ENCODE data around the gene DTNA.
"Not testable (repeated sequence)": the region's sequence is repeated elsewhere in the genome, so short reads cannot be mapped to it uniquely, and the experiment has no call there.

DTNA gene

DNA sequence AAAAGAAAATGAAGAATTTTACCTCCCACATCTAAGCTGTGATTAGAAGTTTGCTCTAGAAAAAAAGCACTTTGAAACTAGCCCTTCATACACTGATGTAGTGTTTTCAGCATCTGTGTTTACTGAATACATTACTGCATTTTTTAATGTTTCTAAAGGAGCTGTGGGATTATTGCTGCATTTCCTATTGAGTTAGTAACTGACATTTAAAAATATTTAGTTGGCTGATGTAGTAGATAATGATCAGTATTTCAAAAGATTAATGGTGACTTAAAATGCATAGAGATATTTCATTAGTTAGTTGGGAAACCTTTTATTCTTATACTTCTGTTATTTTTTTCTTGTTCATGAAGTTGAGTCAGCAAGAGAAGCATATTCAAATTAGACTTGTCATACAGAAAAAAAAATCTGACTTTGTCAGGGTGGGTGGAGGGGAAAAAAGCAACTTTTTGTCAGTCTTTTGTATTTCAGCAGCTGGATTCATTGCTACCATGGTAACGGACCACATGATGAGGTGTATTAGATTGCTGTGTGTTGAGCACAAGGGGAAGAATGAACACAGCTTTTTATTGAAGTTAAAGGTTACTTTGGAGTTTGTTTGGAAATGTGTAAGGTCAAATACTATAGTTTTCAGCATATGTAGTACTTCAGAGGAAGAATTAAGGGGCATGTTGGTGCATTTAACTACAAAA lies at the start of gene DTNA:
DTNA (plus strand) TSS at position 549 of the 692 bp plus-strand sequence. CDS start 45,679 bp downstream, outside the sequence.
- DNase-seq = no peak

DNA sequence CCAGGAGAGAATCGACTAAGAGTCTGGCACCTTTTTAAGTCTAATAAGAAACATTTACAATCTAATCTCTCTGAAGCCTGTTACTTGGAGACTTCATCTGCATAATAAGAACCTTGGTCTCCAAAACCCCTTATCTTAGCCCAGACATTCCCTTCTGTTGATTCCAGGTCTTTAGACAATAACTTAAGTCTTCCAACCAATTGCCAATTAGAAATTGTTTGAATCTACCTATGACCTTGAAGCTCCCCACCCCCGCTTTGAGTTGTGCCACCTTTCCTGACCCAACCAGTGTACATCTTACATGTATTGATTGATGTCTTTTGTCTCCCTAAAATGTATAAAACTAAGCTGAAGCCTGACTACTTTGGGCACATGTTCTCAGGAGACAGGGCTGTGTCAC lies 49.5 kb upstream of the DTNA start:
- no peak for DNase-seq

DNA sequence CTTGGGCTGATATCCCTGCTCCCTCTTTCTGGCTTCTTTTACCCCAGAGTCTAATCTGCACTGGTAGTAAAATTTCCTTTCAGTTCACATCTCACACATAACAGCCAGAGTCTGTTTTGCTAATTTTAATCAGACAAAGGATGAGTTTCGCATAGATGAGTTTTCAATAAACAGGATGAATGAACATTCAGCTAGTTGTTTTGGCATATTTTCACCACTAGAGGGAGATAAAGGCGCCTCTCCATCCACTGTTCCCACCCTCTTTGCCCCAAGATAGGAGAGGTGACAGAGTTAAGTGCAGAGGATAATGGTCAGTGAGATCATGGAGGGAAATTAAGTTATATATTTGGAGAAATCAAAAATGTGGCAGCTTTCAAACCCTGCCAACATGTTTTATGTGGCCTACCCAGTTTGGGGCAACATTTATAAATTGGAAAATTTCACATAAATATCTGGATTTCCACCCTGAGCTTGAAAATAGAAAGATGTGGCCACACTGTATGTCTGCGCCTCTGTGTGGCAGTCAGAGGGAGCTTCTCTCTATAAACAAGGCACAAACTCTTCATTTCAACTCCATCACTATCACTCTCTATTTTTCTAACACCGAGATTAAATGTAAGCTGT lies 48.5 kb upstream of the DTNA start:
- no peak for DNase-seq

DNA sequence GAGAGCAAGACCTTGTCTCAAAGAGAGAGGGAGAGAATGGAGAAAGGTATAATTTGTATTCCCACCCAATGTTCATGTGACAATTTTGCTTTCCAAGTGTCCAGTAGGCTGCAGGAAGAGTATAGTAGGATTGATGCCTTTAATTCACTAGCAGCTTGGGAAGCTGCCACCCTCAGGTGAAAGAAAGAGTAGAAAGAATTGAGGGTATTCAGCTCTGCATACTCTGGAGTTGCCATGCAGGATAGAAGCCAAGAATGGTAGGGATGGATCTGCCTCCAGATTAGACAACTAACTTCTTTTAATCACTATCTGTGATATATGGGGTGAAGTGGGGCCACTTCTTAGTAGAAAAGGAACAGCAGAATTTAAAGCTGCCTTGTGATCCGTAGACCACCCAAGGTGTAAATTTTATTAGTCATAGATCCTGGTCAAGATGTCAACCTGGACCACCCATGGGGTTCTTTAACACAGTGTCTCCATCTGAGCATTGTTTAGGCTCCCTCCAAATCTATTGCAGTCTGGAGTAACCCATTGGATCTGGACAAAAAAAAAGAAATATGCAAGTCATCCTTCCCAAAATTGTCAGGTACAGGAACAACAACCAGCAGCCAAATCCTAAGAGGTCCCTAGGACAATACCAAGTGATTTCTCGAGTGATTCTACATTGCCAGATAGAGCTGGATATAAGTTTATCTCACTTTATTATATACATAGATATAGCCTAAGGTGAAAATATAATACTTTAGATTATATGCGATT lies 33.1 kb upstream of the DTNA start:
- DNase-seq = no peak

DNA sequence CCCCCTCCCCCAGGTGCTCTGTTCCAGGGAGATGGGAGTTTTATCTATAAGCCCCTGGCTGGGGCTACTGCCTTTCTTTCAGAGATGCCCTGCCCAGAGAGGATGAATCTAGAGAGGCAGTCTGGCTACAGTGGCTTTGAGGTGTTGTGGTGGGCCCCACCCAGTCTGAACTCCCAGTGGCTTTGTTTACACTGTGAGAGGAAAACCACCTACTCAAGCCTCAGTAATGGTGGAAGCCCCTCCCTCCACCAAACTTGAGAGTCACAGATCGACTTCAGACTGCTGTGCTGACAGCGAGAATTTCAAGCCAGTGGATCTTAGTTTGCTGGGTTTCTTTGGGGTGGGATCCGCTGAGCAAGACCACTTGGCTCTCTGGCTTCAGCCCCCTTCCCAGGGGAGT lies 20.3 kb upstream of the DTNA start:
- DNase-seq = not testable (repeated sequence)

DNA sequence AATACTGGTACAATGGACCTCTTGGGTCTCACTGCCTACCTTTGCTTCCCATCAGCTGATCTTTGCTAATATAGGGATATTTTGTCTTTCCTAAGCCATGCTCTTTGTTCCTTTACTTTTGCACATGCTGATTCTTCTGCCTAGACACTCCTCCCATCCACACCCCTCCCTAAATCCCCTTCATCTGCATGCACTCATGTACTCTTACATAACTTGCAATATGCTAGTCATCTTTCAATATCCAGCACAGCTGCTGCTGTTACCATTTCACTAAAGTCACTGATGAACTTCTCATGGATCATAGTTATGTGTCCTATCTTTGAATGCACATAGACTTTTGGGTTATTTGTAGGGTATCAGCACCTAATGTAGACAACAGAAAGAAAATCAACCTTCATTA lies 18.5 kb upstream of the DTNA start:
- DNase-seq = no peak

DNA sequence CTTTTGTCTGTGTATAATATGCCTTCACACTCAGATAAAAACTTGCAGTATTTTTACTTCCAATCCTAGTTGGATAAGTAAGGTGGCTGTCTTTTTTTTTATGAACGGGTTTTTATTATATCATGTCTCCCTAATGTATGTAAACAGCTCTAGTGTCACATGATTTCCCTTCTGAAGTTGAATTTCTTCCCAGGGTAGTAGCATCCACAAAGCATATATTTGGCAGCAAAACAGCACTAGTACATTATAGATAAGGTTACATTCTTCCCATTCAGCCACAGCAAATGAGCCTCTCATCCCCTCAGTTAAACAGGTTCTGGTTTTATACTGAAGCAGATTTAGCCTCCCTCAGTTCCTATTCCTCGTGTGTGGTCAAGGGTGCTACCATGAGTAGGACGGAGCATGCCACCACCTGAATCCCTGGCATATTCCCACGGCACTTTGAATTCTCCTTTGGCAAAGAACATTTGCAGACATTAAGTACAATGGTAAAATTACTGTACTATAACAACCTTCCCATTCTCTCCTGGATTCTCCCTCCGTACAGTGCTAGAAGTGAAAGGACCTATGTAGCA lies 15.4 kb upstream of the DTNA start:
- no peak for DNase-seq

DNA sequence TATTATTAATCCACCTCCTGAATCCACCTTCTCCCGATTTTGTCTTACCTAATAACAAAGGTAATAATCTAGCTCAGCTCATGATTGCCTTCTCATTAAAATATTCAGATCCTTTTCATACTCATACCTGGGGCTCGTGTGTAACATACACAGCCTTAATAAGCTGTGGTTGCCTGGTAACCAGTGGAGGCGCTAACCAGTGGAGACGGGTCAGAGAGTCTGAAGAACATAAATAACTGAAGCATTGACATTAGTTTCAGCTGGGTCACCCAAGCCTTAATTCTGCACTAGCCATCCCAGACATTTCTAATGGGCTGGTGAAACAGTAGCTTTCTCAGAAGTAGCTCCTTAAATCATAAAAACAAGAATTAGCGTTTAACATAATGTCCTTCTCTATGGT lies 14.8 kb upstream of the DTNA start:
- DNase-seq = no peak

DNA sequence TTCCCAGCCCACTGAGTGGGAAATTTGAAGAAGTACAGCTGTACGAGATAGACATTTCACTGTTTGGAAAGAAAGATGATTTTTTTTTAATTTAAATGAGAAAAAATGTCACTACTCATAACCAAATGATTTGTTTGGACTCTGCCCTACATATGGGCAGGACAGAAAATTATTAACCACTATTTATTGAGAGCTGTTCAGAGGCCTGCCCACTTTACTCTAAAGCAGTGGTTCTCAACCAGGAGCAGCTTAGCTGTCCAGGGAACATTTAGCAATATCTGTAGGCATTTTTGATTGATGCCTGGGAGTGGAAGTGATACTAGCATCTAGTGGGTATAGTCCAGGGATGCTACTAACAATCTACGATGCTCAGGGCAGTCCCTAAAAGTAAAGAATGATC lies 13.4 kb upstream of the DTNA start:
- no peak for DNase-seq

DNA sequence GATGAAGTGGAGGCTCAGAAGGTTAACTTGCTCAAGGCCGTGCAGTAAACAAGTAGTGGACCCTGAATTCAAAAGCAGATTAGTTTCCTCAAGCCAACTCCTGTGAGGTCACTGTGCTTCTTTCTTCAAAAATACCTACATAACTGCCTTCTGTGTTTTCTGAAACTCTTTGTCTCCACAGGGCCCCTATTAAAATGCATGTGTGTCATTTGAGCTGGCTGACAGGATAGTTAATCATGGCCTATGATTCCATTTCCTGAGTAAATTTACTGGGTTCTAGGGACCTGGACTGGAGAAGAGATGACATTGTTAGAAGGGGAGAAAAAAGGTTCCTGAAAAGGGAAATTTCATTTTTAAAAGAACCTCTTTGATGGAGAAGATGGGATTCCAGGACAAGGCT lies 12.9 kb upstream of the DTNA start:
- no peak for DNase-seq

DNA sequence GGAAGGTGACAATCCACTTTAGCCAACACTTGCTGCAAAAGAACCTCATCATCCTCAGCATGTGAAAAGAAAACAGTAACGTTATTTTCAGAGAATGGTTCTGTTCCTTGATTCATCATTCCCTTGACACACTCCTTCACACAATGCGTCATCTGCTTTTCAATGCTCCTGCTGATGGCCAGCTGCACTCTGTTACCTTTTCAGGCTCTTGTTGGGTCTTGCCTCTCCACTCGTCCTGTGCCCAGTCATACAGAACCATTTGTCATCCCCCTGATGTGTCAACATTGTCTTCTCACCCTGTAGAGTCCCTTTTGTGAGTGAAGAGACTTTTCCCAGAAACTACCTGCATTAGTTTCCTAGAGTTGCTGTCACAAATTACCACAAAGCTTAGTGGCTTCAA lies 12.2 kb upstream of the DTNA start:
- DNase-seq = no peak

DNA sequence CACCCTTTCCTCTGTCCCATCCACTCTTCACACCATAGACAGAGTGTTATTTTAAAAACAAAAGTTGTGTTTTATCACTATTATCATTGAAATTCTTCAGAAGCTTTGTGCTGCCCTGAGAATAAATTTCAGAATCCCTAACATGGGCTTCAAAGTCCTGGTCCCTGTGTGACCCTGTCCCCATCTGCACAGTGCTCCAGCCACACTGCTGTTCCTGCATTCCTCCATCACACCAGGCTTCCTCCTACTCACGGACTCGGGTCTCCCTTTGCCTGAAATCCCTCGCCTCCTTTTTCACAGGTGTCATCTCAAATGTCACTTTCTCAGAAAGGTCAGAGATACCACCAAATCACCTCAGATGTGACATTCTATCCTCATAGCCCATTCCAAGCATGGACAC lies 8.2 kb upstream of the DTNA start:
- no peak for DNase-seq

DNA sequence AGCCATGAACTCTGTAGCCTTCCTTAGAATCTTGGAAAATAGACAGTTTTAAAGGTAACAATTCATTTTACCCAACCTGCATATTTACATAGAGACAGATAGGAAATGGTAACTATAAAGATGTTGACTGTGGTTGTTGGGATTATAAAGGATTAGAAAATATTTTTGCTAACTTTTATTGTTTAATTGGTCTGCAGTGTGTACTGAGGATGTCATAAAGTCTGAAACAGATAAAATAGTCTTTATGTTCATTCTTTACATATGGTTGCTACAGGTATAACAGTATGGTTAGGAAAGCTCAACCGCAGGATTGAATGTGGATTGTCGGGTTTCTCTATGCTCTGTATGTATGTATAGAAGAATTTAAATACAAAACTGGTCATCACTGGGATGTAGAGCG lies 7.3 kb upstream of the DTNA start:
- DNase-seq = no peak

DNA sequence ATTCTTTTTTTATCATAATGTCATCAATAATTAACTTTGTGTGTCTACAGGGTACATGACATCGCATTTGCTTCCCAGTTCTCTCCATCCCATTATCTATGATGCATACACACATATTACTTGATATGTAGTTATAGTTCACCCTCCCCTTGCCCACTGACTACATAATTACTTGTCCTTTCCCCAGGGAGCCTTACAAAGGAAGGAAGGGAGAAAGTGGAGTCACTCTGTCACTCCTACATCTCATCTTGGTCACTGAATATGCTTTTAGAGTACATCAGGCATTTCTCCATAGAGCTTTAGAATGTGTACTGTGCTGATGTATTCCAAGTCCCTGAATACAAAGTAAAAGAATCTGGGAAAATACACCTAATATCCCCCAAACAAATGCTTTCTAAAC lies 6.0 kb upstream of the DTNA start:
- no peak for DNase-seq

DNA sequence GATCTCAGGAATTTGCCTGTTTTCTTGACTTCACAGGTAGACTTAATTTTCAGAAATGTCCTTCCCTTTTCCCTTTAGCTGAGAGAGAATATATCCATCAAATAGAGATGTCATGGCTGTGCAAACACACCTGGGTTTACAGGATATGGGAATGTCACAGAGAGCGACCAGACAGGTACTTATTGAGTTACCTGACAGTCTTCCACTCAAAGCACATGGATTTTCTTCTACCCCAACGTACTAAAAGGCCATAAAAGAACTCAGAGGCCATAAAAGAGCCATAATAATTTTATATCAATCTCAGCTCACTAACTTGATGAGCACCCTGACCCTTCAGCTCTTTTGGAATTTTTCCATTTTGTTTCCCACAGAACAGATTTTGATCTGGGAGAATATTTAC lies 5.3 kb upstream of the DTNA start:
- no peak for DNase-seq

DNA sequence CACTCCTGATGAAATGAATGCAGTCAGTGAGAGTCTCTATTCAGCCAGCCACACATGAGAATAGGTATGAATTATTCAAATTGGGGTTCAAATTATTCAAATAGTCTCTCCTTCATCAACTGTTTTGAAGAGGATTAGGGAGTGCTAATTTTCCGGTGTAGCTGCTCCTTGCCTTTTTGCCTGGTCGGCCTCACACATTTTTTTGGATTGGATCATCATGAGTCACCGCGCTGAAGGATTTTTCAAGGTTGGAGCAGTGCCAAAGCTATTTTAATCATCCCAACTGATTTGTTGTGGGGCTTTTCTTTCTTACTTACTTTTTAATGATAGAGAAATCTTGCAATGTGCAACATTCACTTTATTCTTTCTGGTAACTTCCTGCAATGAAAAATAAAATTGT lies 2.4 kb upstream of the DTNA start:
- no peak for DNase-seq

DNA sequence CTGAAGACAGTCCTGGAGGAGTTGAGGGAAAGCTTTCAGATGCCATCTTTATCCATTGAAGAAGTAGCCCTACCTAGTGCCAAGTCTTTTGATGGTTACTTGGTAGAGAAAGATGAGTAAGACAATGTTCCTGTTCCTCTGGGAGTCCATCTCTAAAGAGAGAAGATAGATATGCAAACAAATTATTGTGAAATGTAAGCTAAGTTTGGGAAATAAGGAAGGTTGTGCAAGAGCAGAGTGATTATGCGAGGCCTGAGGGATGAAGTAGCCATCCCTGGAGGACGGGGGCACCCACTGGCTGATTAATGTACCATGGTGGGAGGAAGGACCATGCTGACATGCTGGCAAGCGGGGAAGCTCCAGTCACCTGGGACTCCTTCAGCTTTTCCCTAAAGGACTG lies 994 bp upstream of the DTNA start:
- no peak for DNase-seq

DNA sequence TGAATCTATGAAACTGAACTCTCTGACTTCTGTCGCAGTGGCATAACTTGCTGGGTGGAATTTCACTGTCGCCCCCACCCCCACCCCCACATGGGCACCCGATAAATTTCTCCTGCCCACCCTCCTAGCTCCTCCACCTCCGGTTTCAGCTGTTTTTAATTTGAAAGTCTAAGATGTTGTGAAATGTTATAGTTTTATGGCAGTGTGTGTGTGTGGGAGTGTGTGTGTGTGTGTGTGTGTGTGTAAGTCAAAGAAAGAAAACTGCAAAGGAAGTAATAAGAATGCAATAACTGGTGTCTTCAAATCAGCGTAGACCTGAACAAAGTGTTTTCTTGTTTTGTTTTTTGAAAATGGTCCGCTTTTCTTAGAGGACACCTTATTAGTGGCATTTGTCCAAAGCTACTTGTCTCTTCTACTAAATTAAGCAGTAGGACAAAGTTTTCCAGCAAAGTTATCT lies 388 bp downstream of the DTNA start:
- DNase-seq = no peak

DNA sequence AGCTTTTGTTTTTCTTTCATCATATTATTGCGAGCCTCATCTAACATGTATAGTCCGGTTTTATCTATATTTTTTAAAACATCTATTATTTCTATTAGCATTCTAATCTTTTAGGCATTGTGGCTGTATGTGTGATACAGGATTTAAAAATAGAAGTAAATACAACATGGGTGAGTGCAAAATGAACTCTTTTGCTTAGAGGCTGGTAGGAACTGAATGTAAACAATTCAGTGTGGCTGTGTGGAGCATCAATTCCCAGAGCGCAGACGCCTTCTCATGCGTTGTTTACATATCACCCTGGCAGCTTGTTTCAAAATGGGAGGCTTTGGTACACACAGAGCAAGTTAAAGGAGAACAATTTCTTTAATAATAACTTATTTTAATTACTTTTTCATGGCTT lies 836 bp downstream of the DTNA start:
- no peak for DNase-seq

DNA sequence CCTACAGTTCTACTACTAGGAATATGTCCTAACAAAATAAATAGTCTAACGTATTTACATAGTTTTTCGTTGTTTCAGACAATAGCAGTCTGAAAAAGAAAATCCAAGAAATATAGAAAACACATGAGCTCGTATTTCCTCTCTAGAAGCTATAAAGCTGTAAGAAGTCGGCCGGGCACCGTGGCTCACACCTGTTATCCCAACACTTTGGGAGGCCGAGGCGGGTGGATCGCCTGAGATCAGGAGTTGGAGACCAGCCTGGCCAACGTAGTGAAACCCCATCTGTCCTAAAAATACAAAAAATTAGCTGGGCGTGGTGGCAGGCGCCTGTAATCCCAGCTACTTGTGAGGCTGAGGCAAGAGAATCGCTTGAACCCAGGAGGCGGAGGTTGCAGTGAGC lies 6.0 kb downstream of the DTNA start:
- DNase-seq = not testable (repeated sequence)

DNA sequence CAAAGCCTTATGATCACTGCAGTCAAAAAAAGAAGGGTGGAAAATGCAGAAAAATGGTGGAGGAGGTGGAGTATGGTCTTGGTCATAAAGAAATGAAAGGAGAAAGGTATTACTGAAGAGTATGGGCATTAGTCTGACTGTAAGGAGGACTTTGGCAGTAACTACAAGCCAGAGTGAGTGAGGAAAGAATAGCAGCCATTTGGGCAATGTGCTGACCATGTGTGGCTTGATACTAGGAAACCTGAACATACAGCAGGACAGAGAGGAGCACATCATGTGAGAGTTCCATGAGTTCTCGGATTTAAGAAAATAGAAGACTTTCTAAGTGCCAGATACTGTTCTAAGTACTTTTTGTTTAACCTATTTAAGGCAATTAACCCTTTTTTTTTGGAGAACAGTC lies 8.5 kb downstream of the DTNA start:
- no peak for DNase-seq

DNA sequence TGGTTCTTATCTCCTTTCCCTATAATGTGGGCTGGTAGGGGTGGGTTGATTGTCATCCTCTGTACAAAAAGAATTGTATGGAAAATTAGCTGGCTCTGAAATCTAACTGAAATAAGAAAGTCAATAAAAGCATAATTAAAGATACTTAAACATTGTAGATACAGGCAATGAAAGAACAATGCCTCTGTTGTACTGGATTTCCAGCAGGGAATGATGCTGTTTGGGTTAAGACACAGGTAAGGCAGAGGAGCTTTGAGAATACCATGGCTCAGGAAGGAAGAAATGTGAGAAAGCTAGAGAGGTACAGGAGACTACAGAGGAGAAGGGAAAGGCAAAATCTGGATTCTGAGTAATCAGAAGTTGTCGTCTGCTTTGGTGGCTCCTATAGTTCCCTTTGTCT lies 10.1 kb downstream of the DTNA start:
- no peak for DNase-seq

DNA sequence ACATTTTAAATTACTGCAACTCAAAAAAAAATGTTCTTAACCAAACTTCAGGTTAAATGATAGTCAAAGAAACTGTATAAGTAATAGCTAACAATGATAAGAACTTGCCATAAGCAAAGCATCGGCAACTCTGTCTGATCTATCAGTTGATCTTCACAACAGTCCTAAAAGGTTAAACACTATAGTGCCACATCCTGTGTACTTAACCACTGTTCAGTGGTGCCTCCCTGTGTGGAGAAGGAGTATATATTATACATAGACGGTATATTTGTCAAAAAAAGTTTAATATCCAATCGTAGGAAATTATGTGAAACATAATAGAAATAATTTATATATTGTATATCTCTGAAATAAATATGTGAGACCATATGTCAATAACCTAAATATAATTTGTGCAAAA lies 13.0 kb downstream of the DTNA start:
- no peak for DNase-seq

DNA sequence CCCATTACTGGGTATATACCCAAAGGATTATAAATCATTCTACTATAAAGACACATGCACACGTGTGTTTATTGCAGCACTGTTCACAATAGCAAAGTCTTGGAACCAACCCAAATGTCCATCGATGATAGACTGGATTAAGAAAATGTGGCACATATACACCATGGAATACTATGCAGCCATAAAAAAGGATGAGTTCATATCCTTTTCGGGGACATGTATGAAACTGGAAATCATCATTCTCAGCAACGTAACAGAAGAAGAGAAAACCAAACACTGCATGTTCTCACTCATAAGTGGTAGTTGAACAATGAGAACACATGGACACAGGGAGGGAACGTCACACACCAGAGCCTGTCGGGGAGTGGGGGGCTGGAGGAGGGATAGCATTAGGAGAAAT lies 15.6 kb downstream of the DTNA start:
- not testable (repeated sequence) for DNase-seq

Data from cortex of kidney (tissue), 1 donor.